CD4-positive, alpha-beta T cell (primary cell): ENCODE data around the gene RPAP3. TPM values are rescaled to one million over a fixed set of nuclear protein-coding genes. Genes with fewer than 3 reads are reported as not detected.

ENCODE experiments used
- ATAC-seq: fragments of 200-7000 bp; cut with Tn5 transposase; one replicate; pipeline ENCODE4 v1.10.0; 2022; ENCODE audit warnings: mild to moderate bottlenecking; ENCODE audit not compliant: poor library complexity
- CTCF ChIA-PET: fragments of 350-600 bp; sonication (Branson Sonifier 250); formaldehyde crosslinking; loops from one replicate; lab custom pipeline; 2021; ENCODE audit warnings: antibody characterized with exemption, inconsistent platforms; lab: Charles Lee
- POLR2A ChIA-PET: fragments of 350-600 bp; sonication (Branson Sonifier 250); formaldehyde crosslinking; loops from one replicate; lab custom pipeline; 2021; ENCODE audit warnings: antibody characterized with exemption, inconsistent platforms; lab: Charles Lee
- DNase-seq, 14 experiments: peaks; one replicate each; pipeline ENCODE4 v3.0.0-alpha.2; 2013 to 2020; ENCODE audit warnings: mixed read lengths in 2 of 14
- H3K27ac ChIP-seq, 2 donors: one replicate each; pipeline versions ENCODE4 v1.5.1 to v1.7.0; 2013; ENCODE audit warnings: low read length in 2 of 2, low read depth in 1 of 2, mild to moderate bottlenecking in 1 of 2
- H3K27me3 ChIP-seq, 2 experiments: 1 replicate in 1 of 2; 2 replicates in 1 of 2; pipeline versions ENCODE4 v1.6.1 to v1.7.0; 2013; ENCODE audit warnings: low read length in 2 of 2, control low read depth in 1 of 2, mild to moderate bottlenecking in 1 of 2, moderate library complexity in 1 of 2; ENCODE audit not compliant: insufficient read depth in 2 of 2, control insufficient read depth in 1 of 2
- H3K36me3 ChIP-seq: one replicate; pipeline ENCODE4 v1.6.1; 2013; ENCODE audit warnings: low read length, control low read depth; ENCODE audit not compliant: insufficient read depth
- H3K4me1 ChIP-seq: one replicate; pipeline ENCODE4 v1.6.1; 2013; ENCODE audit warnings: low read length, control low read depth; ENCODE audit not compliant: insufficient read depth
- H3K4me3 ChIP-seq: one replicate; pipeline ENCODE4 v1.5.1; 2013; ENCODE audit warnings: mild to moderate bottlenecking, low read length, moderate library complexity
- H3K9me3 ChIP-seq, 2 experiments: 1 replicate in 1 of 2; 2 replicates in 1 of 2; pipeline versions ENCODE4 v1.6.1 to v1.7.0; 2013; ENCODE audit warnings: low read length in 2 of 2, mild to moderate bottlenecking in 2 of 2, control low read depth in 1 of 2, moderate library complexity in 1 of 2; ENCODE audit not compliant: control insufficient read depth in 1 of 2, insufficient read depth in 1 of 2
- H3K27ac Mint-ChIP-seq: one replicate; pipeline ENCODE4 v1.8.0; 2020; ENCODE audit warnings: mixed read lengths
- H3K27me3 Mint-ChIP-seq: one replicate; pipeline ENCODE4 v1.8.0; 2021; ENCODE audit warnings: mixed read lengths
- H3K36me3 Mint-ChIP-seq: one replicate; pipeline ENCODE4 v1.8.0; 2021; ENCODE audit warnings: low read depth, mixed read lengths
- H3K4me1 Mint-ChIP-seq: one replicate; pipeline ENCODE4 v1.8.0; 2021; ENCODE audit warnings: low read depth, mixed read lengths
- H3K4me3 Mint-ChIP-seq: one replicate; pipeline ENCODE4 v1.8.0; 2020; ENCODE audit warnings: mild to moderate bottlenecking, mixed read lengths
- H3K9me3 Mint-ChIP-seq: one replicate; pipeline ENCODE4 v1.8.0; 2020; ENCODE audit warnings: mixed read lengths
- CTCF ChIP-seq: fragments of 200-600 bp; IDR thresholded peaks from one replicate; pipeline ENCODE4 v1.8.0; 2022; ENCODE audit warnings: antibody characterized with exemption, mild to moderate bottlenecking
- intact Hi-C, 2 experiments: fragments of 100-400 bp; cut with DNase I in 1 of 2; cut with micrococcal nuclease in 1 of 2; formaldehyde crosslinking; loops; one replicate each; pipeline versions ENCODE4 v1.15.1 to v1.9.0; 2023 to 2025; cut with DNase I, micrococcal nuclease
- total RNA-seq, 174 experiments: library from RNA in 2 of 174; stranded (reverse) in 2 of 174; gene quantifications; one replicate each; pipeline ENCODE4 v1.2.3 and lab custom pipeline; 2021 to 2026

RPAP3 gene
- total RNA-seq, 2 experiments from 2014 or later, result 24.6 to 26.4 TPM

GRCh38 chr12:47715877-47716548 is 10.2 kb upstream of the RPAP3 start:
- Mint-ChIP-seq H3K27ac (no peak overlapping the region), H3K27me3 (no peaks in the 10 kb centered on the region), H3K9me3 (no peaks in the 10 kb centered on the region), H3K4me1 (peaks cover 26% of the 10 kb centered on the region), H3K36me3 (no peaks in the 10 kb centered on the region), H3K4me3 (no peak overlapping the region)
- no peak for TF ChIP-seq CTCF
- Histone ChIP-seq H3K4me1 (peaks cover 31% of the 10 kb centered on the region), H3K27me3 (no peaks in the 10 kb centered on the region), H3K9me3 (no peaks in the 10 kb centered on the region), H3K27ac (no peak overlapping the region), H3K36me3 (no peaks in the 10 kb centered on the region), H3K4me3 (no peak overlapping the region)
- intact Hi-C loops, result loop anchor here (1.0 to 10.0 kb wide), 15 partner anchors 10 to 899 kb away; partner anchors contain the start of genes RPAP3 (in 1 of the 2), TMEM106C (in 1 of the 2) and ZNF641 (in 1 of the 2)
- POLR2A ChIA-PET, result interaction anchor here (1.2 to 1.9 kb wide), 4 partner anchors 10 to 122 kb away, joined by 3 to 5 read pairs (median 4); partner anchors contain the start of gene RPAP3
- CTCF ChIA-PET, result interaction anchor here (0.6 to 2.7 kb wide), 17 partner anchors 20 to 684 kb away, joined by 3 to 19 read pairs (median 4); partner anchors contain the start of genes RAPGEF3 and VDR
- DNase-seq, result peak in 1 of 14 experiments; percentile 33
- ATAC-seq, result no peak

DNA sequence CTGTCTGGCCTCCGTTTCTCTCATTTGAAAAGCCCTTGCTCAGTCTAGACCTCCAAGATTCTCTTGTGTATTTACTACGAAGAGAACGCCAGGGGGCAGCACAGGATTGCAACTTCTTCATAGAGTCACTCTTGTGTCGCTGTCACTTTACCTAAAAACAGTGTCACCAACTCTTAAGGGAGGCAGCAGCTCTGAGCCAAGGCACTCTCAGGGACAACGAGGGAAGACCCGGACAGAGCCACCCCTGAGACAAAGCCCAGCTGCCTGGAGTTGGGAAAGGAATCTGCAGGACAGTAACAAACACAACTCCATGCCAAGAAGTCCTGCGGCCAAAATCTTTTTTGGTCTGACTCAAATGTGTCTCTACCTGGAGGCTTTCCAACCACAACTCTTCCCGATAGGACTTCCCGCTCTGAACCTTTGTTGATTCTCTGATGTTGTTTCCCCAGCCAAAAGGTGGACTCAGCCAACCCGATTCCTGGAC is 9.6 kb upstream of the RPAP3 start:
- Mint-ChIP-seq H3K27ac (peak overlapping the region; percentile 21), H3K4me3 (peak overlapping the region; percentile 48), H3K4me1 (peaks cover 26% of the 10 kb centered on the region), H3K27me3 (no peaks in the 10 kb centered on the region), H3K36me3 (no peaks in the 10 kb centered on the region), H3K9me3 (no peaks in the 10 kb centered on the region)
- Histone ChIP-seq H3K27ac (no peak overlapping the region), H3K27me3 (no peaks in the 10 kb centered on the region), H3K4me1 (peaks cover 31% of the 10 kb centered on the region), H3K4me3 (no peak overlapping the region), H3K9me3 (no peaks in the 10 kb centered on the region), H3K36me3 (no peaks in the 10 kb centered on the region)
- DNase-seq (peak; percentile 64 to 91 (median 78)), ATAC-seq (peak; percentile 72)
- intact Hi-C loops, result loop anchor here (1.0 to 10.0 kb wide), 15 partner anchors 9 to 899 kb away; partner anchors contain the start of genes RPAP3 (in 1 of the 2), TMEM106C (in 1 of the 2) and ZNF641 (in 1 of the 2)
- ChIA-PET POLR2A (interaction anchor here (1.2 to 1.9 kb wide), 4 partner anchors 9 to 122 kb away, joined by 3 to 5 read pairs (median 4); partner anchors contain the start of gene RPAP3), CTCF (interaction anchor here (0.6 to 2.1 kb wide), 16 partner anchors 21 to 683 kb away, joined by 3 to 19 read pairs (median 4); partner anchors contain the start of genes RAPGEF3 and VDR)
- TF ChIP-seq CTCF, result peak; percentile 80

- Histone ChIP-seq H3K4me1 (peaks cover 31% of the 10 kb centered on the region), H3K4me3 (no peak overlapping the region), H3K27me3 (no peaks in the 10 kb centered on the region), H3K36me3 (no peaks in the 10 kb centered on the region), H3K9me3 (no peaks in the 10 kb centered on the region), H3K27ac (no peak overlapping the region)
- POLR2A ChIA-PET, result interaction anchor here (1.2 to 1.9 kb wide), 4 partner anchors 9 to 123 kb away, joined by 3 to 5 read pairs (median 4); partner anchors contain the start of gene RPAP3
- TF ChIP-seq CTCF, result no peak
- intact Hi-C loops, result loop anchor here (1.0 to 10.0 kb wide), 16 partner anchors 9 to 900 kb away; partner anchors contain the start of genes RPAP3 (in 1 of the 2), TMEM106C (in 1 of the 2) and ZNF641 (in 1 of the 2)
- Mint-ChIP-seq H3K36me3 (no peaks in the 10 kb centered on the region), H3K27ac (peak overlapping the region; percentile 21), H3K9me3 (no peaks in the 10 kb centered on the region), H3K4me3 (no peak overlapping the region), H3K27me3 (no peaks in the 10 kb centered on the region), H3K4me1 (peaks cover 26% of the 10 kb centered on the region)
- ATAC-seq (no peak), DNase-seq (peak in 2 of 14 experiments; percentile 42 to 46)
- CTCF ChIA-PET, result interaction anchor here (0.8 to 2.1 kb wide), 12 partner anchors 22 to 682 kb away, joined by 3 to 19 read pairs (median 4); partner anchors contain the start of genes RAPGEF3 and VDR
Measured at GRCh38 chr12:47714826-47715386, 9.1 kb upstream of the RPAP3 start.
